GM12891 (cell line): ENCODE results near the gene ZNF576.
A peak's percentile ranks its signal among the peaks of the same experiment; 100 is the strongest.

Experiments
- PAX5 ChIP-seq: IDR thresholded peaks from 2 replicates; pipeline ENCODE4 v1.6.1; 2011; ENCODE audit warnings: low read length, moderate library complexity, mild to moderate bottlenecking; ENCODE audit not compliant: insufficient read depth, severe bottlenecking
- POLR2A ChIP-seq: IDR thresholded peaks from 2 replicates; pipeline ENCODE4 v1.6.1; 2011; ENCODE audit warnings: low read depth, low read length, control low read depth
- POLR2AphosphoS5 ChIP-seq: IDR thresholded peaks from 2 replicates; pipeline ENCODE4 v1.6.1; 2011; ENCODE audit warnings: low read depth, low read length, control low read depth
- TAF1 ChIP-seq: IDR thresholded peaks from 2 replicates; pipeline ENCODE4 v1.6.1; 2011; ENCODE audit warnings: low read depth, low read length, control low read depth

GRCh38 chr19:43595999-43596841 is at the start of gene ZNF576, which contains the start of gene IRGQ:
- no peak for TF ChIP-seq POLR2A
- peak; percentile 54 for TF ChIP-seq TAF1
- no peak for TF ChIP-seq PAX5
- peak; percentile 43 for TF ChIP-seq POLR2AphosphoS5
